ENCODE data around the gene PTTG1IP2. TPM values are rescaled to one million over a fixed set of nuclear protein-coding genes. Genes with fewer than 3 reads are reported as not detected.

Gene PTTG1IP2
- total RNA-seq, 1 donor from 2014 or later: not detected

Other genes starting within 250 kb of the PTTG1IP2 start
- gene CFAP69, start 224.5 kb upstream of the PTTG1IP2 start, total RNA-seq: 0.87 and 10.3 TPM in 2 replicates
- not detected in 2 replicates for gene FAM237B, start 148.3 kb upstream of the PTTG1IP2 start, total RNA-seq
- 21.4 and 22.7 TPM in 2 replicates for gene GTPBP10, start 122.9 kb upstream of the PTTG1IP2 start, total RNA-seq
- gene CLDN12, start 66.2 kb upstream of the PTTG1IP2 start, total RNA-seq: 62.1 and 95.2 TPM in 2 replicates
- gene CDK14, start 126.7 kb downstream of the PTTG1IP2 start, total RNA-seq: 30.2 and 32.8 TPM in 2 replicates

All from renal cortical epithelial cell (primary cell).